Activated naive CD4-positive, alpha-beta T cell treated with anti-CD3 and anti-CD28 coated beads for 36 hours (primary cell): Measurements from ENCODE around the gene PDZRN4. TPM values are rescaled to one million over a fixed set of nuclear protein-coding genes. Genes with fewer than 3 reads are reported as not detected.

ENCODE experiments used
- CTCF ChIA-PET: fragments of 350-600 bp; sonication (Branson Sonifier 250); formaldehyde crosslinking; loops from one replicate; lab custom pipeline; 2021; ENCODE audit warnings: antibody characterized with exemption; lab: Charles Lee
- DNase-seq: peaks from one replicate; pipeline ENCODE4 v3.0.0-alpha.2; 2020
- H3K27ac Mint-ChIP-seq: one replicate; pipeline ENCODE4 v1.8.0; 2021; ENCODE audit warnings: mild to moderate bottlenecking, mixed read lengths
- H3K27me3 Mint-ChIP-seq: one replicate; pipeline ENCODE4 v1.8.0; 2021; ENCODE audit warnings: low read depth, mixed read lengths
- H3K36me3 Mint-ChIP-seq: one replicate; pipeline ENCODE4 v1.8.0; 2021; ENCODE audit warnings: low read depth, mixed read lengths
- H3K4me1 Mint-ChIP-seq: one replicate; pipeline ENCODE4 v1.8.0; 2021; ENCODE audit warnings: low read depth, mixed read lengths
- H3K4me3 Mint-ChIP-seq: one replicate; pipeline ENCODE4 v1.8.0; 2021; ENCODE audit warnings: mild to moderate bottlenecking, moderate library complexity, mixed read lengths
- H3K9me3 Mint-ChIP-seq: one replicate; pipeline ENCODE4 v1.8.0; 2021; ENCODE audit warnings: mixed read lengths
- intact Hi-C: fragments of 100-400 bp; cut with micrococcal nuclease; formaldehyde crosslinking; loops from one replicate; pipeline ENCODE4 v1.15.1; 2023
- total RNA-seq, 2 experiments: library from RNA; stranded (reverse); gene quantifications; one replicate each; pipeline ENCODE4 v1.2.3, GENCODE V29; 2021

PDZRN4 gene
- total RNA-seq, 2 experiments from 2014 or later, result not detected

DNA sequence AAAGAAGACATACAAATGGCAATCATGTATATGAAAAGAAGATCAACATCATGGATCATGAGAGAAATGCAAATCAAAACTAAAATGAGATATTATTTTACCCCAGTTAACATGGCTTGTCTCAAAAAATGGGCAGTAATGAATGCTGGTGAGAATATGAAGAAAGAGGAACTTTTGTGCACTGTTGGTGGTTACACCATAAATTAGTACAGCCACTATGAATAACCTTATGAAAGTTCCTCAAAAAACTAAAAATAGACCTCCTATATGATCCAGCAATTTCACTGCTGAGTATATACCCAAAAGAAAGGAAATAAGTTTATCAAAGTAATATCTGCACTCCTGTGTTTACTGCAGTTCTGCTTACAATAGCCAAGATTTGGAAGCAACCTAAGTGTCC lies 151.7 kb downstream of the PDZRN4 start:
- H3K4me3 Mint-ChIP-seq, result no peak overlapping the region
- H3K27ac Mint-ChIP-seq, result no peak overlapping the region
- DNase-seq, result no peak
- intact Hi-C loops, result no loop called here
- no peaks in the 10 kb centered on the region for H3K27me3 Mint-ChIP-seq
- H3K36me3 Mint-ChIP-seq, result no peaks in the 10 kb centered on the region
- CTCF ChIA-PET, result no interaction called here
- no peaks in the 10 kb centered on the region for H3K9me3 Mint-ChIP-seq
- H3K4me1 Mint-ChIP-seq, result no peaks in the 10 kb centered on the region

DNA sequence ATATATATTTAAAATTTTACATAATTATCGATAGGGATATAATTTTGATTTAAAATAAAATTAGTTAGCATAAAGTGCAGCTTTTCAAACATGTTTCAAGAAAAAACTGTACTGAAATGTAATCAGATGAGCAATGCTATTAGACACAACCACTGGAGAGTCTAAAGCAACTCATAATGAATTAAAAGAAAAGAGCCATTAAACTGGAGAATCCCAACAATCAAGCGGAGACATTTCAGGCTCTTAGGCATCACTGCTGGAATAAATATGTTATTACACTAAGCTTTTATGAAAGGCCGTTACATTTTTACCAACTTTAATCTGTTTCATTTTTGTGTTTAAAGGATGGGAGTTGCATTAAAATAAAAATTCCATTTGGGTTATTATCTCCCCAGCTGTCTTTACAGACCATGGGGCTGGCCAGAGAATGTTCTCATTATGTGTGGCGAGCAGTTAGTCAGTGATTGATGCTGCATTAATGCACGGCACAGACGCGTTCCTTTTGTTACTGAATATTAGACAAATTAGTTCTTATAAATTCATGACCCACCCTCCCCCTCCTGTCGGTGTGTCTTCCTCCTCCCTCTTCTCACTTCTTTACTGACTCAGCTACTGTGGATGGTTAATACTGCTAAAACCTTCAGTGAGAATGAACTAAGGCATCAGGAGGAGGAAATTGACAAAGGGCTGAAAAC lies 156.8 kb downstream of the PDZRN4 start:
- no peak for DNase-seq
- H3K9me3 Mint-ChIP-seq, result no peaks in the 10 kb centered on the region
- H3K4me1 Mint-ChIP-seq, result no peaks in the 10 kb centered on the region
- intact Hi-C loops, result no loop called here
- H3K4me3 Mint-ChIP-seq, result no peak overlapping the region
- CTCF ChIA-PET, result no interaction called here
- H3K27ac Mint-ChIP-seq, result no peak overlapping the region
- H3K27me3 Mint-ChIP-seq, result no peaks in the 10 kb centered on the region
- H3K36me3 Mint-ChIP-seq, result no peaks in the 10 kb centered on the region

DNA sequence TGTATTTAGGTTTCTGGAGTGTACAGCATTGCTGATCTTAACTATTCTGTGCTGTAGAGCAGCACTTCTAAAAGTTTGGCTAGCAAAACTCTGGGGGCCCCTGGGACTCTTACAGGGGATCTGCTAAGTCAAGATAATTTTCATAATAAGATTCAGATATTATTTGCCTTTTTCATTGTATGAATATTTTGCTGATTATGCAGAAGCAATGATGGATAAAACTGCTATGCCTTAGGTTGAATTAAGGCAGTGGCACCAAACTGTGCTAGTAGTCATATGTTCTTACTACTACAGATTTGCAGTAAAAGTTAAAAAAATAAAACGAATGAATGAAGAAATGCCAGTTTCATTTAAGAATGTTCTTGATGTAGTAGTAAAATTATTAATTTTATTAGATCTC lies 160.1 kb downstream of the PDZRN4 start:
- DNase-seq, result no peak
- H3K36me3 Mint-ChIP-seq, result no peaks in the 10 kb centered on the region
- intact Hi-C loops, result no loop called here
- no peak overlapping the region for H3K4me3 Mint-ChIP-seq
- no peaks in the 10 kb centered on the region for H3K27me3 Mint-ChIP-seq
- no peak overlapping the region for H3K27ac Mint-ChIP-seq
- peaks cover 15% of the 10 kb centered on the region for H3K9me3 Mint-ChIP-seq
- H3K4me1 Mint-ChIP-seq, result no peaks in the 10 kb centered on the region
- CTCF ChIA-PET, result no interaction called here

DNA sequence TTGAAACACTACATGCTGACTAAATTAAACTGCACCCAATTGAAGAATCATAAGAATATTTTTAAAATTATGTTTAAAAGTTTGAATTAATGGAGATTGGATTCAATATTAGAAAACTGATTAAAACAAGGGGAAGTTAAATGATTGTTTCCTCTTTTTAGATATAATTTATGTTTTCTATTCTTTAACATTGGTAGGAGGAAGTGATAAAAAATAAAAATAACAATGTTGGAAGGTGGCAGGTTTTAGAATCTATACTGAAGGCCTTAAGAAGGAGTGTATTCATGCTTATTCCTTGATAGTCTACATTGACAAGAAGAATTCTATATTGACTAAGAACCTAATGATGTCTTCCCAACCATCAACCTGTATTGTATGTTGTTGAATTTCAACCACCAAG lies 168.1 kb downstream of the PDZRN4 start:
- H3K36me3 Mint-ChIP-seq, result no peaks in the 10 kb centered on the region
- CTCF ChIA-PET, result no interaction called here
- intact Hi-C loops, result no loop called here

DNA sequence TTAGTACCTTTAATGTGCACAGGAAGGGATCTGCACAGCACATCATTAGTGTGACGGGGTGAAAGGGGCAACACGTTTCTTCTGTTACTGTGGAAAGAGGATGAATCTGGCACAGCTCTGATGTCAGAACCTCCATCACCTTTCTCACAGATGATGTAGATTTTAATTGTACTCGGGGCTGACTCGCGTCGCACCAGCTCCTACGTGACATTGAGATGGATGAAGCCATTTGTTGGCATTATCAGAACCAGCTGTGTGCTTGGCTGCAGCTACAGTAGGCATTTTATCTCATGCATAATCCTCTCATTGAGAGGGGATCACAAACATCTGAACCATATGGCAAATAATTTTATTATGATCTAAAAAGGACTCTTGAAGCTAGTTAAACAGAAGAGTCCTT lies 173.6 kb downstream of the PDZRN4 start:
- no peak overlapping the region for H3K27ac Mint-ChIP-seq
- H3K27me3 Mint-ChIP-seq, result no peaks in the 10 kb centered on the region
- CTCF ChIA-PET, result no interaction called here
- no peak for DNase-seq
- no peaks in the 10 kb centered on the region for H3K36me3 Mint-ChIP-seq
- intact Hi-C loops, result loop anchor here (10.0 kb wide), 1 partner anchor 663 kb away; no protein-coding TSS in a partner anchor
- no peaks in the 10 kb centered on the region for H3K9me3 Mint-ChIP-seq
- no peaks in the 10 kb centered on the region for H3K4me1 Mint-ChIP-seq
- H3K4me3 Mint-ChIP-seq, result no peak overlapping the region

More for the DNA sequence above, 168.1 kb downstream of the PDZRN4 start:
- H3K4me1 Mint-ChIP-seq, result no peaks in the 10 kb centered on the region
- no peaks in the 10 kb centered on the region for H3K27me3 Mint-ChIP-seq
- H3K4me3 Mint-ChIP-seq, result no peak overlapping the region
- peaks cover 10% of the 10 kb centered on the region for H3K9me3 Mint-ChIP-seq
- no peak overlapping the region for H3K27ac Mint-ChIP-seq
- DNase-seq, result no peak

DNA sequence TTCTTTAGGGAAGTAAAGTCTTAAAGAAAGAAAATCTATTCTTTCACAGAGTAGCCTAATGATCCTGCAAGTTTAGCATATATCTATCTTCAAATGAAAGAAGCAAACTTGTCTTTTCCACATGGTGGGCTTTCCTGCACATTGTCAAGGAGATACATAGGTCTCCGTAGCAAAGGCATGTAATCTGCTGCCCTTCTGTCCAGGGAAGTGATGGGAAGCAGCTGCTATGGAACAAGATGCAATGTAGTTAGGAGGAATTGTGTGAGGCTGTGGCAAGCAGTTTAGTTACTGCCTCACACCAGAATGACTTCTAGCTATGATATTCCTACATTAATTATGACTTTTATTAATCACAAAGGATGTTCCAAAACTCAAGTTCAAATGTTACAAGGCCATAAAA lies 174.4 kb downstream of the PDZRN4 start:
- Mint-ChIP-seq H3K4me1 (no peaks in the 10 kb centered on the region), H3K27me3 (no peaks in the 10 kb centered on the region), H3K27ac (no peak overlapping the region), H3K9me3 (no peaks in the 10 kb centered on the region), H3K4me3 (no peak overlapping the region), H3K36me3 (no peaks in the 10 kb centered on the region)
- no peak for DNase-seq
- CTCF ChIA-PET, result no interaction called here
- intact Hi-C loops, result loop anchor here (10.0 kb wide), 1 partner anchor 662 kb away; no protein-coding TSS in a partner anchor

DNA sequence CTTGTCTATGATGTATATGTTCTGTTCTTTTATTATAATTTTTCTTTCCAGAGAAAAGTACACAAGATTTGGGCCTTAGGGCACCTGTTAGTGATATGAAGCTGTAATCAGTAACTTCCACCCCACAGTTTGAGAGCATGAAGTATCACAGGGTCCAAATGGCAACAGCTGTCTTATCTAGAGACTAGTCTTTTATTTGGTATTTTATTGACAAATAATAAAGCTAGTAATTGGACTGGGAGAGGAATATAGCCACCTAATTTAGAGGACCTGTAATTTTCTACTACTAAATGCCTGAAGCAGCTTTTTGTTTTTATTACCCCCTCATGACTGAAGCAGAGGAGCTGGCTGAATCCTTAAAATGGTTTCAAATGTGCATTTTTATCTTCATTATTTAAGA lies 174.8 kb downstream of the PDZRN4 start:
- CTCF ChIA-PET, result no interaction called here
- Mint-ChIP-seq H3K36me3 (no peaks in the 10 kb centered on the region), H3K4me3 (no peak overlapping the region), H3K27ac (no peak overlapping the region), H3K4me1 (no peaks in the 10 kb centered on the region), H3K27me3 (no peaks in the 10 kb centered on the region), H3K9me3 (no peaks in the 10 kb centered on the region)
- intact Hi-C loops, result loop anchor here (10.0 kb wide), 1 partner anchor 662 kb away; no protein-coding TSS in a partner anchor
- no peak for DNase-seq

DNA sequence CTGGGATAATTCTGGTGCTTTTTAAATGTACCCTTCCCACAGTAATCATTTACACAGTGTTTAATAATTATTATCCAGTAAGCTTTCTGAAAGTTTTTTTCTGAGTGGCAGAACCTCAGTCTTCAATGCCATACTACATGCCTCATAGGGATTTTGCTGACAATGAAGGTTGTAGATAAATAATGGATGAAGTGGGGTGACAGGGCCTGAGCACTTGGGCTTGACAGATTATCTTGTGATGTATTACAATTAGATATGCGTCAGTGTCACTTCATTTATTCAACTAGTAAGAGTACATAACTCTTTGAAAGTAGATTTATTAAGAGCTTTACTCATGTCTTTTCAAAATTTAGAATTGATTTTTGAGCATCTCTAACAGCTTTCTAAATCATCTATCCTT lies 176.1 kb downstream of the PDZRN4 start:
- H3K9me3 Mint-ChIP-seq, result no peaks in the 10 kb centered on the region
- no peak overlapping the region for H3K27ac Mint-ChIP-seq
- no peaks in the 10 kb centered on the region for H3K4me1 Mint-ChIP-seq
- DNase-seq, result no peak
- intact Hi-C loops, result loop anchor here (10.0 kb wide), 1 partner anchor 661 kb away; no protein-coding TSS in a partner anchor
- no peaks in the 10 kb centered on the region for H3K27me3 Mint-ChIP-seq
- H3K4me3 Mint-ChIP-seq, result no peak overlapping the region
- no peaks in the 10 kb centered on the region for H3K36me3 Mint-ChIP-seq
- CTCF ChIA-PET, result no interaction called here

DNA sequence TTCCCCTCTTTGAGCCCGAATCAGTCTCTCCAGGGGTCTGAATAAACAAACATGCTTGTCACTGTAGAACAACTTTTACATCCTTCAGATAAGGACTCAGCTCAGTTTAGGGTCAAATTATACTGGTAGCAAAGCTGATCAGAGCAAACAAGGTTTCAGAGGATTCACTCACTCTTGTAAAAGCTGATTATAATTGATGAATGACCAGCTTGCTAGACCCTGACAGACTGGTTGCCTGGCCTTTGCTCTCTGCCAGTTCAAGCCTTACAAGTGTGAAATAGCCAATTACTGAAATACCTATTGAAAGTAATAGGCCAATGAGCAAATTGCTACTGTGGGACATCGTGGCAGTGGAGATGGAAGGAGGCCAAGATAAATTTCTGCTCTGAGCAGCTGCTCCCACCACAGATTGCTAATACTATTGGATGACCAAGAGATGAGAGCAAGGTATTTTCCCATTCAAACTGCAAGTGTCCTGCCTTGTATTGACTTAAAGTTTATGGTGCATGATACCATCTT lies 177.6 kb downstream of the PDZRN4 start:
- Mint-ChIP-seq H3K4me3 (no peak overlapping the region), H3K9me3 (no peaks in the 10 kb centered on the region), H3K27me3 (no peaks in the 10 kb centered on the region), H3K27ac (no peak overlapping the region), H3K4me1 (no peaks in the 10 kb centered on the region), H3K36me3 (no peaks in the 10 kb centered on the region)
- CTCF ChIA-PET, result no interaction called here
- intact Hi-C loops, result loop anchor here (10.0 kb wide), 1 partner anchor 659 kb away; no protein-coding TSS in a partner anchor
- no peak for DNase-seq

DNA sequence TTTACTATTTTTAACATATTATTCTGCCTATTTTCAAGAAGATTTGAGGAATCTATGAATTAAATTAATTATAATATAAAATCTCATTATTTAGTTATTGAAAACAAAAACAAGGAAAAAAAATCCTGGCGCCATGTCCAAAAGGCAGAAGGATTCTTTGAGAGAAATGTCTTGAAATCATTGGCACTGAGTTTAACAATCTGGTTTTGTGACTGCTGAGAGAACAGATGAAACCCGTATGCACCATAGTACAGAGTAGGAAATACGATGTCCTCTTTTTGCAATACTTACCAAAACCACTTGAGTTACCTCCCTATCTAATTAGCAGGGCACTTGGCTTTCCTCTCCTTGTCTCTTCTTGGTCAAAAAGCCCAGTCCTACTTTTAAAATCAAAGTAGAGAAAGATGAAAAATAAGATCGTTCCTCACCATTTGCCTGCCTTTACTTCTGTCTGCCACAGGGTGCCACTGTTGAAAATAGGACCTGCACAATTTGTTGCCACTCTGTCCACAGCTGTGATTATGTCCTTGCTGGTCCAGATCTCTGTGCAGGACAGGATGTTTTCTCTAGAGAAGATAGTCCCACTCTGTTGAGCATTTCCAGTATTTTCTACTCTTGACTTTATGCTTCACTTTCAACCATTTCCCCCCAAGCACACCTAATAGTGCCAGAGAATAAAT lies 179.7 kb downstream of the PDZRN4 start:
- no peak for DNase-seq
- Mint-ChIP-seq H3K27ac (no peak overlapping the region), H3K4me3 (no peak overlapping the region), H3K4me1 (no peaks in the 10 kb centered on the region), H3K36me3 (no peaks in the 10 kb centered on the region), H3K9me3 (no peaks in the 10 kb centered on the region), H3K27me3 (no peaks in the 10 kb centered on the region)
- intact Hi-C loops, result loop anchor here (10.0 kb wide), 1 partner anchor 657 kb away; no protein-coding TSS in a partner anchor
- CTCF ChIA-PET, result no interaction called here

DNA sequence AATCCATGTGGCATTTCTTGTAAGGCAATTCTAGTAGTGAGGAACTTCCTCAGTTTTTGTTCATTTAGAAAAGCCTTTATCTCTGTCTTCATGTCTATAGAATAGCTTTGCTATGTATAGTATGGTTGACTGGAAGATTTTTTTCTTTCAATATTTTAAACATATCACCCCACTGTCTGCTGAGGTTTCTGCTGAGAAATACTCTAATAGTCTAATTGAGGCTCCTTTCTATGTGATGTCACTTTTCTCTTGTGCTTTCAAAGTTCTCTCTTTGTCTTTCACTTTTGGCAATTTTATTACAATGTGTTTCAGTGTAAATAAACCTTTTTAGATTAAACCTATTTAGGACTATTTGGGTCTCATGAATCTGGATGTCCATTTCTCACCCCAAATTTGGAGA lies 192.8 kb downstream of the PDZRN4 start:
- DNase-seq, result no peak
- H3K9me3 Mint-ChIP-seq, result peaks cover 10% of the 10 kb centered on the region
- H3K4me3 Mint-ChIP-seq, result no peak overlapping the region
- CTCF ChIA-PET, result no interaction called here
- H3K4me1 Mint-ChIP-seq, result no peaks in the 10 kb centered on the region
- intact Hi-C loops, result no loop called here
- no peaks in the 10 kb centered on the region for H3K36me3 Mint-ChIP-seq
- no peaks in the 10 kb centered on the region for H3K27me3 Mint-ChIP-seq
- no peak overlapping the region for H3K27ac Mint-ChIP-seq

DNA sequence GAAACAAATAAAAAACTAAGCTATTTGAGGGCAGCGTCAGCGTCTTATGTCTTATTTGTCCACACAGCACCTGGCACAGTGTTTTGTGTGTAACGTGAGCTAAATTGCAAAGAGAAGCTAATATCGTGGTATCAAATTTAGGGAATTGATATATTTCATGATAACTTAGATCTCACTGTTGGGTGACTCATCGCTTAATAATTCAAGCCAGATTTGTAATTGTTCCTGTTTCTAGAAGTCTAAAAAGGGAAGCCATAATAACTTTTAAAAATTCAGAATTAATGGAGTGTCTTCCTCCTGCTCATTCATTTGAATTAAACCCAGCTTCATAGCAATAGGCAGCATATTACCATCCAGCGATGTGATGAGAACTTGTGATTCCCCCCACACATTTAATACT lies 214.7 kb downstream of the PDZRN4 start:
- CTCF ChIA-PET, result interaction anchor here (0.7 kb wide), 1 partner anchor 76 kb away, joined by 3 read pairs; no protein-coding TSS in a partner anchor
- Mint-ChIP-seq H3K36me3 (no peaks in the 10 kb centered on the region), H3K4me3 (no peak overlapping the region), H3K27me3 (no peaks in the 10 kb centered on the region), H3K27ac (no peak overlapping the region), H3K9me3 (peaks cover 10% of the 10 kb centered on the region), H3K4me1 (no peaks in the 10 kb centered on the region)
- no peak for DNase-seq
- intact Hi-C loops, result no loop called here
